ENCODE data around the gene WDR5. TPM values are rescaled to one million over a fixed set of nuclear protein-coding genes. Genes with fewer than 3 reads are reported as not detected.
A peak's percentile ranks its signal among the peaks of the same experiment; 100 is the strongest.

WDR5 gene
- total RNA-seq, 1 donor from 2014 or later: 17.7 TPM

DNA sequence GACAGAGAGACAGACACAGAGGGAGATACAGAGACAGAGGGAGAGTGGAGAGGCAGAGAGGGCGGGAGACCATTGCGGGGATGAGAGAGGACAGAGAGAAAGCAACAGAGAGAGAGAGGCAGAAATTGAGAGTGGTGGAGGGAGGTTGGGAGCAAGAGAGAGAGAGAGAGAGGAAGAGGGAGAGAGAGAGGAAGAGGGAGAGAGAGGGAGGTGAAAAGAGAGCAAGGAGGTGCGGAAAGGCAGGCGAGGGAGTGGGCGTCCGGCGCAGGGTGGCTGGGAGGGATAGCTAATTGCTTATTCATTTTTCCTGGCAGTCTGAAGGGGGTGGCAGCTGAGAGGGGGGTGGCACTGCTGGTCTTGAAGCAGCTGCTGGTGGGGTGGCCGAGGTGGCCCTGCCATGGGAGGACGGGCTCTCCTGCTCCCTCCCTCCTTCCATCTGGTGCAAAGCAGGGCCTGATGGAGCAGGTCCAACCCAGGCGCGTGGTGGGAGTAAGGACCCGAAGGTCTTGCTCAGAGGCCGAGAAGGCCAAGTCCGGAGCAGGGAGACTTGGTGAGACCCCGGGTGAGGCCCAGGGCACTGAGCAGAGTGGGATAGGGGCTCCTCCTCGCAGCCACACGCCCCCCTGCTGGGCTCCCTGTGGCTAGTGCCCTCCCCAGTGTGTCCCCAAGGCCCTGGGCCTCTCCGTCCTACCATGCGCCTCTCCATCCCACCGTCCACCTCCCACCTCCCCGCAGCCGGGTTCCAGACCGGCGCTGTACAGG lies 53.8 kb downstream of the WDR5 start:
- Histone ChIP-seq H3K4me1 (peaks cover 11% of the 10 kb centered on the region), H3K9me3 (replicated peaks) (no peaks in the 10 kb centered on the region), H3K4me3 (peak overlapping the region; percentile 9), H3K27ac (replicated peaks) (no peak overlapping the region), H3K36me3 (no peaks in the 10 kb centered on the region), H3K27me3 (ENCODE audit: low read depth) (no peaks in the 10 kb centered on the region)
- no peak for TF ChIP-seq CTCF (IDR thresholded peaks at IDR 0.05; ENCODE audit: borderline replicate concordance)
- DNase-seq: no peak
- intact Hi-C loops (cut with micrococcal nuclease): no loop called here

GRCh38 chr9:134190232-134191121 lies 54.6 kb downstream of the WDR5 start:
- no peak for DNase-seq
- no peak for TF ChIP-seq CTCF (IDR thresholded peaks at IDR 0.05; ENCODE audit: borderline replicate concordance)
- Histone ChIP-seq H3K4me3 (no peak overlapping the region), H3K36me3 (no peaks in the 10 kb centered on the region), H3K27ac (replicated peaks) (no peak overlapping the region), H3K4me1 (peaks cover 11% of the 10 kb centered on the region), H3K9me3 (replicated peaks) (no peaks in the 10 kb centered on the region), H3K27me3 (ENCODE audit: low read depth) (no peaks in the 10 kb centered on the region)
- intact Hi-C loops (cut with micrococcal nuclease): no loop called here

DNA sequence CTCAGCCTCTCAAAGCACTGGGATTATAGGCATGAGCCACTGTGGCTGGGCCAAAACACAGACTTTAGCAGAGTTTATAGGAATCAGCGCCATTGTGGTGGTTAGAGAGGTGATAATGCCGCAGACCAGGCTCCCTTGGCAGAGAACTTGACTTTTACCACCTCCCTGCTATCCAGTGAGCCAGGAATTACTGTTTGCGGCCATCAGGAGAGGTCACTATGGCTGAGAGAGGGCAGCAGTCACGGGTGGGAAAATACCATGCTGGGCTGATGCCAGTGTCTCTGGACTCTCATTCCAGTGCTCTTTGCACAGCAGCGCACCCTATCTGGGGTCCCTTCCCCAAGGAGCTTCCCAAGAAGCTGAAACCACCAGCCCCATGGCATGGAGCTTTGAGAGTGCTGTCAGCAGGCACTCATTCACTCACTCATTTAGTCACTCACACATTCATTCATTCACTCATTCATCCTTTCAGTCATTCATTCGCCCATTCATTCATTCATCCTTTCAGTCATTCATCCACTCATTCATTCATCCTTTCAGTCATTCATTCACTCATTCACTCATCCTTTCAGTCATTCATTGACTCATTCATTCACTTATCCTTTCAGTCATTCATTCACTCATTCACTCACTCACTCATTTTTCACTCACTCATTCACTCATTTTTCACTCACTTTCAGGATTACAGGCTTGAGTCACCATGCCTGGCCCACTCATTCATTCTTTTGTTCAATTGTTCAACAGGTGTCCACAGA lies 55.8 kb downstream of the WDR5 start:
- Histone ChIP-seq H3K27me3 (ENCODE audit: low read depth) (no peaks in the 10 kb centered on the region), H3K4me3 (no peak overlapping the region), H3K27ac (replicated peaks) (no peak overlapping the region), H3K9me3 (replicated peaks) (no peaks in the 10 kb centered on the region), H3K4me1 (peaks cover 11% of the 10 kb centered on the region), H3K36me3 (no peaks in the 10 kb centered on the region)
- no peak for TF ChIP-seq CTCF (IDR thresholded peaks at IDR 0.05; ENCODE audit: borderline replicate concordance)
- intact Hi-C loops (cut with micrococcal nuclease): no loop called here
- no peak for DNase-seq

DNA sequence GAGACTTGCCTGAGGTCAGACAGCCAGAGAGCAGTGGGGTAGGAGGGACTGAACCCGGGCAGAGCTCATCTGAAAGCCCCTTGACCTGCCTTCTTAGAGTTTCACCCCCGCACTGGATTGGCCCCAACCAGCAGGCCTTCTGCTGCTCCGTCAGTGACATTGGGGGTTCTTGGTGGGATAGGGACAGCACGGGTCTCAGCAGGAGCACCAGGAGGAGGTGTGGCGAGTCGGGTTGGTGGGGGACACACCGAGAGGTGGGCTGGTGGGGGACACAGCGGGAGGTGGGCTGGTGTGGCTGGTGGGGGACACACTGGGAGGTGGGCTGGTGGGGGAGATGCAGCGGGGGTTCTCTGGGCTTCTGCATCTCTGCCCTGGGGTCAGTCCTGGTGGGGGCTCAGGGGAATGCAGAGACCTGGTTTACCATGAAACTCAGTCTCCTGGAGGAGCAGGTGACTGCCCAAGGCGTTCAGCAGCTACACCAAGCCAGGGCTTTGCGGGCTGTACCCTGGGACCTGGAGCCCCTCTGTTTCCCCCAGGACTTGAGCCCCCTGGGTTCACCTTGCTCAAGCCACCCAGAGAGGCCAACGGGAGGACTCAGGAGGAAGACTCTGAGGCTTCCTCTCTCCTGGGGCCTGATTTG lies 56.5 kb downstream of the WDR5 start:
- intact Hi-C loops (cut with micrococcal nuclease): no loop called here
- DNase-seq: no peak
- Histone ChIP-seq H3K4me3 (no peak overlapping the region), H3K36me3 (no peaks in the 10 kb centered on the region), H3K4me1 (peaks cover 11% of the 10 kb centered on the region), H3K27me3 (ENCODE audit: low read depth) (no peaks in the 10 kb centered on the region), H3K9me3 (replicated peaks) (no peaks in the 10 kb centered on the region), H3K27ac (replicated peaks) (no peak overlapping the region)
- no peak for TF ChIP-seq CTCF (IDR thresholded peaks at IDR 0.05; ENCODE audit: borderline replicate concordance)

All from left ventricle myocardium inferior (tissue), 1 donor.